IMR-90 (cell line): ENCODE data around the gene FCMR. TPM values are rescaled to one million over a fixed set of nuclear protein-coding genes. Genes with fewer than 3 reads are reported as not detected.

Experiments
- ATAC-seq: fragments of 200-7000 bp; cut with Tn5 transposase; 2 replicates; pipeline ENCODE4 v1.9.1; 2020; ENCODE audit warnings: low read depth, mild to moderate bottlenecking, moderate library complexity
- BruUV-seq: library from RNA; stranded (reverse); fragments of 400-500 nt; replicated peaks from 2 replicates; lab custom pipeline; 2021; lab: Mats Ljungman, UMichigan
- CTCF ChIA-PET: fragments of 300-600 bp; formaldehyde crosslinking; extraction: SDS; loops from one replicate; lab custom pipeline; 2021; ENCODE audit warnings: antibody characterized with exemption; lab: Yijun Ruan, JAX
- POLR2A ChIA-PET: fragments of 300-600 bp; sonication (Branson Sonifier 250); formaldehyde crosslinking; loops from one replicate; lab custom pipeline; 2022; ENCODE audit warnings: antibody characterized with exemption; ENCODE audit not compliant: unreplicated experiment; lab: Charles Lee
- DNase-seq: peaks from one replicate; pipeline ENCODE4 v3.0.0; 2013
- H2AFZ ChIP-seq: replicated peaks from 2 replicates; pipeline ENCODE3; 2013; ENCODE audit warnings: low read length, mild to moderate bottlenecking; ENCODE audit not compliant: poor library complexity
- H2AK5ac ChIP-seq: 2 replicates; pipeline ENCODE4 v1.6.1; 2013; ENCODE audit warnings: low read depth, low read length, inconsistent platforms
- H2AK9ac ChIP-seq: replicated peaks from 2 replicates; pipeline ENCODE3; 2013; ENCODE audit warnings: mild to moderate bottlenecking, low read depth, low read length, moderate library complexity; ENCODE audit not compliant: poor library complexity
- H2BK120ac ChIP-seq: 2 replicates; pipeline ENCODE4 v1.6.1; 2013; ENCODE audit warnings: low read depth, low read length, inconsistent platforms
- H2BK15ac ChIP-seq: 3 replicates; pipeline ENCODE4 v1.6.1; 2013; ENCODE audit warnings: low read depth, low read length, inconsistent platforms
- H2BK20ac ChIP-seq: 2 replicates; pipeline ENCODE4 v1.6.1; 2013; ENCODE audit warnings: low read depth, mild to moderate bottlenecking, inconsistent platforms, low read length, moderate library complexity
- H2BK5ac ChIP-seq: 2 replicates; pipeline ENCODE4 v1.6.1; 2013; ENCODE audit warnings: mild to moderate bottlenecking, low read depth, low read length, inconsistent platforms; ENCODE audit not compliant: poor library complexity, severe bottlenecking
- H3K14ac ChIP-seq: replicated peaks from 2 replicates; pipeline ENCODE4 v1.6.1; 2013; ENCODE audit warnings: low read depth, low read length, inconsistent platforms
- H3K18ac ChIP-seq: 2 replicates; pipeline ENCODE4 v1.6.1; 2013; ENCODE audit warnings: low read depth, low read length, control low read depth
- H3K23ac ChIP-seq: 2 replicates; pipeline ENCODE4 v1.6.1; 2013; ENCODE audit warnings: low read depth, low read length, inconsistent platforms
- H3K27ac ChIP-seq: 2 replicates; pipeline ENCODE4 v1.5.1; 2013; ENCODE audit warnings: mild to moderate bottlenecking, control low read depth, low read length; ENCODE audit not compliant: insufficient read depth
- H3K27me3 ChIP-seq: 2 replicates; pipeline ENCODE4 v1.6.1; 2013; ENCODE audit warnings: low read length; ENCODE audit not compliant: control insufficient read depth, insufficient read depth
- H3K36me3 ChIP-seq: 2 replicates; pipeline ENCODE4 v1.6.1; 2013; ENCODE audit warnings: low read length, mixed read lengths; ENCODE audit not compliant: control insufficient read depth, insufficient read depth
- H3K4ac ChIP-seq: 2 replicates; pipeline ENCODE4 v1.6.1; 2013; ENCODE audit warnings: low read depth, low read length, inconsistent platforms
- H3K4me1 ChIP-seq: 2 replicates; pipeline ENCODE4 v1.6.1; 2013; ENCODE audit warnings: low read length, mixed read lengths; ENCODE audit not compliant: control insufficient read depth, insufficient read depth
- H3K4me2 ChIP-seq: 2 replicates; pipeline ENCODE4 v1.6.1; 2013; ENCODE audit warnings: low read depth, mild to moderate bottlenecking, control low read depth, low read length, moderate library complexity
- H3K4me3 ChIP-seq: 2 replicates; pipeline ENCODE4 v1.5.1; 2013; ENCODE audit warnings: low read depth, mild to moderate bottlenecking, control low read depth, low read length, moderate library complexity; ENCODE audit not compliant: insufficient read depth
- H3K56ac ChIP-seq: 2 replicates; pipeline ENCODE4 v1.6.1; 2013; ENCODE audit warnings: low read length, inconsistent platforms; ENCODE audit not compliant: insufficient read depth; ENCODE audit errors: extremely low read depth
- H3K79me1 ChIP-seq, 2 experiments: 2 replicates each; pipeline ENCODE4 v1.6.1; 2013; ENCODE audit warnings: low read length in 2 of 2, inconsistent platforms in 1 of 2, low read depth in 1 of 2
- H3K9ac ChIP-seq: 2 replicates; pipeline ENCODE4 v1.6.1; 2013; ENCODE audit warnings: low read depth, low read length, control low read depth
- H3K9me1 ChIP-seq: 2 replicates; pipeline ENCODE4 v1.6.1; 2013; ENCODE audit warnings: low read length, inconsistent platforms; ENCODE audit not compliant: insufficient read depth
- H3K9me3 ChIP-seq: 2 replicates; pipeline ENCODE4 v1.6.1; 2013; ENCODE audit warnings: low read length; ENCODE audit not compliant: control insufficient read depth, insufficient read depth
- H4K20me1 ChIP-seq: 2 replicates; pipeline ENCODE4 v1.6.1; 2013; ENCODE audit warnings: low read length, inconsistent platforms; ENCODE audit not compliant: insufficient read depth
- H4K5ac ChIP-seq: 2 replicates; pipeline ENCODE4 v1.6.1; 2013; ENCODE audit warnings: mild to moderate bottlenecking, low read depth, low read length, control low read depth
- H4K8ac ChIP-seq, 2 experiments: 2 replicates each; pipeline ENCODE4 v1.6.1; 2013; ENCODE audit warnings: low read depth in 2 of 2, low read length in 2 of 2, control low read depth in 1 of 2, inconsistent platforms in 1 of 2
- H4K91ac ChIP-seq: 2 replicates; pipeline ENCODE4 v1.6.1; 2013; ENCODE audit warnings: low read depth, low read length, inconsistent platforms; ENCODE audit not compliant: insufficient read depth
- RAD21 ChIP-seq: IDR thresholded peaks from 2 replicates; pipeline ENCODE4 v1.6.1; 2012; ENCODE audit warnings: low read length, improper control_type of control experiment
- SMC3 ChIP-seq: fragments of 150-350 bp; IDR thresholded peaks from 2 replicates; pipeline ENCODE4 v1.6.1; 2016; ENCODE audit warnings: low read depth, mild to moderate bottlenecking, antibody characterized with exemption, low read length, moderate library complexity
- WGBS, 2 experiments: methylation state at CpG; one replicate each; pipeline versions ENCODE4 v1.1.5 to v1.1.7; 2013; ENCODE audit warnings: missing lambda C conversion rate in 2 of 2; ENCODE audit not compliant: insufficient read length in 1 of 2; ENCODE audit errors: extremely low coverage in 2 of 2; 5-methylcytosine and 5-hydroxymethylcytosine counted together
- dilution Hi-C: fragments of 300-500 bp; cut with HindIII; formaldehyde crosslinking; loops from one replicate; pipeline ENCODE4 v1.14.3; 2018; ENCODE audit warnings: low sequenced_read_pairs; ENCODE audit not compliant: unreplicated experiment
- in situ Hi-C: fragments of 300-500 bp; cut with MboI; formaldehyde crosslinking; loops from 3 replicates; pipeline ENCODE4 v1.14.3; 2019; ENCODE audit warnings: low sequenced_read_pairs, inconsistent platforms, mixed read lengths
- intact Hi-C: fragments of 100-400 bp; cut with micrococcal nuclease; formaldehyde crosslinking; loops from 2 replicates; pipeline ENCODE4 v1.10.0; 2022
- polyA plus RNA-seq, 3 experiments: library from polyadenylated mRNA; depleted of rRNA; stranded (reverse); fragments of >200 nt; gene quantifications; 2 replicates each; pipeline ENCODE4 v1.2.3, GENCODE V29; 2012; ENCODE audit warnings: low replicate concordance in 1 of 3
- total RNA-seq: library from RNA; depleted of rRNA; stranded (reverse); fragments of >200 nt; gene quantifications from 2 replicates; pipeline ENCODE4 v1.2.3, GENCODE V29; 2012

Gene FCMR
- total and polyA plus RNA-seq, 2 of the 4 experiments (the other 2 are of a cell fraction), result 0.09 TPM; not detected in 1

DNA sequence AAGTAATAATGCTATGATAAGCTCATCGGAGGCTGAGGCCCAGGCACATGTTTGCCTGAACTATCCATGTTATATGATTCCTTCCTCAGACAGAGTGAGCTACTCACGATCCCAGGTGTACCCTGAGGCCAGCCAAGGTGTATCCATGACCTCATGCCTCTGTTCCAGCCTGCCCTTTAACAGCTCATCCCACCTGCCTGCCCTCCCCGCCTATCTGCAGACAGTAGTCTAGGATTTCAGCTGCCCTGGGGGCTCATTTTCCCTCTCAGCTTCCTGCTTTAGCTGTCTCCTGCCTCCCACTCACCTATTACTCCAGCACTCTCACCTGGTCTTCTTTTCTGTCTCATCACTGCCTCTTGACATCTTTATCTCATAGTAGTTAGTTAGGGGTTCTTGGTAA is 26.4 kb downstream of the FCMR start:
- Histone ChIP-seq H2AK5ac (peak overlapping the region; percentile 97), H4K20me1 (no peaks in the 10 kb centered on the region), H3K23ac (peak overlapping the region; percentile 42; the same call in 1 of the 2 replicates), H3K56ac (no peak overlapping the region), H4K91ac (peak overlapping the region; percentile 82), H3K9me3 (no peaks in the 10 kb centered on the region), H2AFZ (peak overlapping the region; percentile 36), H3K36me3 (no peaks in the 10 kb centered on the region), H3K27ac (peak overlapping the region; percentile 20; the same call in 1 of the 2 replicates), H3K27me3 (no peaks in the 10 kb centered on the region), H2BK5ac (peak overlapping the region; percentile 75), H3K9ac (no peak overlapping the region), H2BK15ac (peak overlapping the region; percentile 95; the same call in 2 of the 3 replicates), H4K8ac (peak overlapping the region; percentile 43 to 88; a peak in 3 of 4 replicates), H2AK9ac (peak overlapping the region; percentile 65), H3K14ac (peak overlapping the region; percentile 81), H3K79me1 (peaks cover 0 to 23% of the 10 kb centered on the region in 2 experiments; a peak in 1 of 4 replicates), H3K9me1 (peaks cover 41% of the 10 kb centered on the region), H3K4me1 (peaks cover 41% of the 10 kb centered on the region), H2BK20ac (peak overlapping the region; percentile 40), H3K4ac (peak overlapping the region; percentile 89), H4K5ac (peak overlapping the region; percentile 41), H3K4me3 (no peak overlapping the region), H2BK120ac (peak overlapping the region; percentile 88), H3K18ac (peak overlapping the region; percentile 87), H3K4me2 (peak overlapping the region; percentile 24)
- no peak for ATAC-seq
- ChIA-PET CTCF (interaction anchor here (0.6 to 1.5 kb wide), 2 partner anchors 16 to 25 kb away, joined by 4 read pairs; no protein-coding TSS in a partner anchor), POLR2A (interaction anchor here (0.8 kb wide), 1 partner anchor 13 kb away, joined by 3 read pairs; no protein-coding TSS in a partner anchor)
- dilution Hi-C loops, result no loop called here
- no peak for DNase-seq
- no peak for TF ChIP-seq SMC3
- no peak for TF ChIP-seq RAD21
- 100% methylated on average over 2 of the region's 3 CpGs; no CpG with 5 or more reads in 1 of the 2 experiments for WGBS, 2 experiments
- intact Hi-C loops, result no loop called here
- in situ Hi-C loops, result no loop called here
- BruUV-seq, result no TSS peak
